ENCODE data around the gene HECW1.

The HECW1 gene

DNA sequence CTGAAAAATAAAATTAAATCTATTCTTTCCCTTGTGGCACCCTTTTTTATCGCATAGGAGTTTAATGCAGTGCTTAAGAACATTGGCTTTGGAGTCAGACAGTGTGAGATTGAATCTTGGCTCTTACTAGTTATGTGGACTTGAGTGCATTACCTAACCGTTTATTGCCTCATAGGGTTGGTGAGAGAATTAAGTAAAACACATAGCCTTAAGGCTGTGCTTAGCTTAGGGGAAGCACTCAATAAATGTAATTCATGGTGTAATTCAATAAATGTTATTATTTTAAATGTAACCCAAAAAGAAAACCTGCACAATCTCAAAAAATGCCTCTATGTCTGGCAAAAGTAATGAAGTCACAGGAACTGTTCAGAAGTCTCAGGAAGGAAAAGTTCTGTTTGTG is 473.1 kb downstream of the HECW1 start:
- H3K36me3 ChIP-seq (ENCODE audit: insufficient read depth, low read length), result no peaks in the 10 kb centered on the region
- no peak overlapping the region for H2AFZ ChIP-seq (ENCODE audit: low read length)
- H3K4me1 ChIP-seq (ENCODE audit: insufficient read depth, low read length, poor library complexity, severe bottlenecking), result peaks cover 59% of the 10 kb centered on the region
- H3F3A ChIP-seq (ENCODE audit: low read depth), result peaks cover 7% of the 10 kb centered on the region
- peak overlapping the region; percentile 90 for H3K9ac ChIP-seq (ENCODE audit: low read depth, low read length, poor library complexity, severe bottlenecking)
- no peaks in the 10 kb centered on the region for H3K27me3 ChIP-seq (ENCODE audit: insufficient read depth, low read length, poor library complexity, severe bottlenecking)
- peak overlapping the region; percentile 91 for H3K4me2 ChIP-seq (ENCODE audit: low read depth, low read length, poor library complexity, severe bottlenecking)
- no peaks in the 10 kb centered on the region for H3K9me3 ChIP-seq (ENCODE audit: insufficient read depth, low read depth, low read length)
- H4K20me1 ChIP-seq (ENCODE audit: insufficient read depth, low read length, poor library complexity, severe bottlenecking), result peaks cover 65% of the 10 kb centered on the region
- no peak for TF ChIP-seq EZH2phosphoT487 (IDR thresholded peaks at IDR 0.05; ENCODE audit: borderline replicate concordance)
- TF ChIP-seq, protein P1, sequence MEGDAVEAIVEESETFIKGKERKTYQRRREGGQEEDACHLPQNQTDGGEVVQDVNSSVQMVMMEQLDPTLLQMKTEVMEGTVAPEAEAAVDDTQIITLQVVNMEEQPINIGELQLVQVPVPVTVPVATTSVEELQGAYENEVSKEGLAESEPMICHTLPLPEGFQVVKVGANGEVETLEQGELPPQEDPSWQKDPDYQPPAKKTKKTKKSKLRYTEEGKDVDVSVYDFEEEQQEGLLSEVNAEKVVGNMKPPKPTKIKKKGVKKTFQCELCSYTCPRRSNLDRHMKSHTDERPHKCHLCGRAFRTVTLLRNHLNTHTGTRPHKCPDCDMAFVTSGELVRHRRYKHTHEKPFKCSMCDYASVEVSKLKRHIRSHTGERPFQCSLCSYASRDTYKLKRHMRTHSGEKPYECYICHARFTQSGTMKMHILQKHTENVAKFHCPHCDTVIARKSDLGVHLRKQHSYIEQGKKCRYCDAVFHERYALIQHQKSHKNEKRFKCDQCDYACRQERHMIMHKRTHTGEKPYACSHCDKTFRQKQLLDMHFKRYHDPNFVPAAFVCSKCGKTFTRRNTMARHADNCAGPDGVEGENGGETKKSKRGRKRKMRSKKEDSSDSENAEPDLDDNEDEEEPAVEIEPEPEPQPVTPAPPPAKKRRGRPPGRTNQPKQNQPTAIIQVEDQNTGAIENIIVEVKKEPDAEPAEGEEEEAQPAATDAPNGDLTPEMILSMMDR (conservative IDR thresholded peaks at IDR 0.05; ENCODE audit: low read length), result no peak
- H3K9me2 ChIP-seq (replicated peaks; ENCODE audit: low read depth, low read length), result no peaks in the 10 kb centered on the region
- peak overlapping the region; percentile 88 for H3K4me3 ChIP-seq (ENCODE audit: low read length, poor library complexity, severe bottlenecking)
- H3K79me2 ChIP-seq (ENCODE audit: insufficient read depth, low read length), result peaks cover 71% of the 10 kb centered on the region

DNA sequence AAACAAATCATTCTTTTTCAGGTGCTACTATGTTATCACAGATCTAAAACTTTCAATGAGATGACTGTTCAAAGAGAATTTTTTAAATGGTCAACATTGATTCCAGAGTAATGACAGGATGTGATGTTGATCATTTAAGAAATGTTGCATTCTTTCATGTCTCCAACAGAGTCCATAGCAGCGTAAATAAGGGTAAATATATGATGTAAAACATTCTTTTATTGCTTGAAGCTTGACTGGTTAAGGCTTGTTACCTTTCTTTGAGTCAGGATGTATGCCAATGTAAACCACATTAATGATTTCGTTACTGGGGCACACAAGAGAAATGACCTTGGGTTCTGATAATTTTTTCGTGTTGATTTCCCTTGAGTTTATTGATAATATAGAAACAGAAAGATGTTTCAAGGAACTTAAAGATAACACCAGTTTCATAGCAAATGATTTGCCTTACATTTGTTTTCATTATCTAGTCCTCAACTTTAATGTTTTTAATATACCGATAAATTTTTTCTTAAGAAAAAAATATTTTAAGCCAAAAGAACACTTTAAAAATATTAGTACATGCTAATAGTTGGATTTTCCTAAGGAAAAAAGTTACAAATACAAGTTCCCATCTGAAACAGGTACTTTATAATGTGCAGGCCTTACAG is 473.9 kb downstream of the HECW1 start:
- no peaks in the 10 kb centered on the region for H3K27me3 ChIP-seq (ENCODE audit: insufficient read depth, low read length, poor library complexity, severe bottlenecking)
- H3K9me3 ChIP-seq (ENCODE audit: insufficient read depth, low read depth, low read length), result no peaks in the 10 kb centered on the region
- H3K9ac ChIP-seq (ENCODE audit: low read depth, low read length, poor library complexity, severe bottlenecking), result peak overlapping the region; percentile 90
- no peak overlapping the region for H2AFZ ChIP-seq (ENCODE audit: low read length)
- no peaks in the 10 kb centered on the region for H3K9me2 ChIP-seq (replicated peaks; ENCODE audit: low read depth, low read length)
- H3K79me2 ChIP-seq (ENCODE audit: insufficient read depth, low read length), result peaks cover 79% of the 10 kb centered on the region
- TF ChIP-seq, protein P1 (conservative IDR thresholded peaks at IDR 0.05; ENCODE audit: low read length), result no peak
- no peak for TF ChIP-seq EZH2phosphoT487 (IDR thresholded peaks at IDR 0.05; ENCODE audit: borderline replicate concordance)
- peaks cover 7% of the 10 kb centered on the region for H3F3A ChIP-seq (ENCODE audit: low read depth)
- peak overlapping the region; percentile 91 for H3K4me2 ChIP-seq (ENCODE audit: low read depth, low read length, poor library complexity, severe bottlenecking)
- no peaks in the 10 kb centered on the region for H3K36me3 ChIP-seq (ENCODE audit: insufficient read depth, low read length)
- H3K4me3 ChIP-seq (ENCODE audit: low read length, poor library complexity, severe bottlenecking), result peak overlapping the region; percentile 88
- H4K20me1 ChIP-seq (ENCODE audit: insufficient read depth, low read length, poor library complexity, severe bottlenecking), result peaks cover 73% of the 10 kb centered on the region
- H3K4me1 ChIP-seq (ENCODE audit: insufficient read depth, low read length, poor library complexity, severe bottlenecking), result peaks cover 66% of the 10 kb centered on the region

DNA sequence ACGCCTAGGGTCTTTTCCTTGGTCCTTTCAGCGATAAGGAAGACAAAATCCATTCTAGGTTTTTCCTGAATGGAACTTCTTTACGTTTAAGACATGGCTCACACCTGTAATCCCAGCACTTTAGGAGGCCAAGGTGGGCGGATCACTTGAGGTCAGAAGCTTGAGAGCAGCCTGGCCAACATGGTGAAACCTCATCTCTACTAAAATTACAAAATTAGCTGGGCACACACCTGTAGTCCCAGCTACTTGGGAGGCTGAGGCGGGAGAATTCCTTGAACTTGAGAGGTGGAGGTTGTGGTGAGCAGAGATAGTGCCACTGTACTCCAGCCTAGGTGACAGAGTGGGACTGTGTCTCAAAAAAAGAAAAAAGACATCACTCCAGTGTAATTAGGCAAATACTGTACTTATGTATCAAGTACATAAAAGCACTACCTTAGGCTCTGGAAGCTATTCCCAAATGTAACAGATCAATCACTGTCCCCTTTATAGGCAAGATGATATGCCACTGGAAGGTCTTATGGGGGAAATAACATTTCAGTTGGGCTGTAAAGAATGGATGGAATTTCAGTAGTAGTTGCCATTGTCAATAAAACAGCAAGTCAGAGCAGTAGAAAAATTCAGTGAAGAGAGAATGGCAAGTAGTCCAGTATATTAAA is 476.2 kb downstream of the HECW1 start:
- H3K9me3 ChIP-seq (ENCODE audit: insufficient read depth, low read depth, low read length), result no peaks in the 10 kb centered on the region
- H3K36me3 ChIP-seq (ENCODE audit: insufficient read depth, low read length), result no peaks in the 10 kb centered on the region
- H3K9me2 ChIP-seq (replicated peaks; ENCODE audit: low read depth, low read length), result no peaks in the 10 kb centered on the region
- H2AFZ ChIP-seq (ENCODE audit: low read length), result no peak overlapping the region
- peak overlapping the region; percentile 91 for H3K4me2 ChIP-seq (ENCODE audit: low read depth, low read length, poor library complexity, severe bottlenecking)
- peaks cover 99% of the 10 kb centered on the region for H3K79me2 ChIP-seq (ENCODE audit: insufficient read depth, low read length)
- peaks cover 76% of the 10 kb centered on the region for H3K4me1 ChIP-seq (ENCODE audit: insufficient read depth, low read length, poor library complexity, severe bottlenecking)
- peaks cover 92% of the 10 kb centered on the region for H4K20me1 ChIP-seq (ENCODE audit: insufficient read depth, low read length, poor library complexity, severe bottlenecking)
- H3K9ac ChIP-seq (ENCODE audit: low read depth, low read length, poor library complexity, severe bottlenecking), result no peak overlapping the region
- H3K27me3 ChIP-seq (ENCODE audit: insufficient read depth, low read length, poor library complexity, severe bottlenecking), result no peaks in the 10 kb centered on the region
- peak overlapping the region; percentile 88 for H3K4me3 ChIP-seq (ENCODE audit: low read length, poor library complexity, severe bottlenecking)
- TF ChIP-seq, protein P1 (conservative IDR thresholded peaks at IDR 0.05; ENCODE audit: low read length), result no peak
- TF ChIP-seq EZH2phosphoT487 (IDR thresholded peaks at IDR 0.05; ENCODE audit: borderline replicate concordance), result no peak
- H3F3A ChIP-seq (ENCODE audit: low read depth), result peaks cover 6% of the 10 kb centered on the region
